SK-N-SH (cell line): ENCODE data around the gene HEG1. TPM values are rescaled to one million over a fixed set of nuclear protein-coding genes. Genes with fewer than 3 reads are reported as not detected.
A peak's percentile ranks its signal among the peaks of the same experiment; 100 is the strongest.

Experiments used
- CTCF ChIA-PET: fragments of 300-600, 350-600 bp; formaldehyde crosslinking; extraction: SDS; loops from one replicate; lab custom pipeline; 2021; lab: Yijun Ruan, JAX
- POLR2A ChIA-PET: fragments of 350-600 bp; sonication (Branson Sonifier 250); formaldehyde crosslinking; extraction: SDS; loops from one replicate; lab custom pipeline; 2020; ENCODE audit warnings: antibody characterized with exemption, inconsistent platforms; lab: Yijun Ruan, JAX
- DNase-seq: peaks from one replicate; pipeline ENCODE4 v3.0.0; 2012
- H2AFZ ChIP-seq: fragments of 200-600 bp; sonication (generic); 2 replicates; pipeline ENCODE4 v1.8.1; 2016; ENCODE audit warnings: antibody characterized with exemption, mild to moderate bottlenecking, low read depth
- H3F3A ChIP-seq: fragments of 200-600 bp; sonication (generic); replicated peaks from 2 replicates; pipeline ENCODE3; 2016; ENCODE audit warnings: antibody characterized with exemption, mild to moderate bottlenecking; ENCODE audit not compliant: insufficient read depth
- H3K27ac ChIP-seq, 2 experiments: fragments of 200-500 bp in 1 of 2; fragments of 200-600 bp in 1 of 2; sonication (Bioruptor generic) in 1 of 2; sonication (generic), shearing (Covaris generic) in 1 of 2; 2 replicates each; pipeline versions ENCODE4 v1.5.1 to v1.6.1; 2014 to 2016; ENCODE audit warnings: low read depth in 2 of 2, inconsistent platforms in 1 of 2, low read length in 1 of 2, mild to moderate bottlenecking in 1 of 2, mixed read lengths in 1 of 2
- H3K27me3 ChIP-seq: fragments of 200-600 bp; sonication (generic), shearing (Covaris generic); 2 replicates; pipeline ENCODE4 v1.6.1; 2016; ENCODE audit warnings: mixed run types; ENCODE audit not compliant: insufficient read depth
- H3K36me3 ChIP-seq, 2 experiments: fragments of 200-500 bp in 1 of 2; fragments of 200-600 bp in 1 of 2; sonication (Bioruptor generic) in 1 of 2; sonication (generic) in 1 of 2; replicated peaks in 1 of 2; 2 replicates each; pipeline versions ENCODE3 to v1.5.1; 2014 to 2016; ENCODE audit warnings: low read length in 1 of 2, mild to moderate bottlenecking in 1 of 2; ENCODE audit not compliant: insufficient read depth in 2 of 2, control insufficient read depth in 1 of 2
- H3K4me1 ChIP-seq, 2 experiments: fragments of 200-500 bp in 1 of 2; fragments of 200-600 bp in 1 of 2; sonication (Bioruptor generic) in 1 of 2; sonication (generic), shearing (Covaris generic) in 1 of 2; 2 replicates each; pipeline versions ENCODE4 v1.5.1 to v1.6.1; 2014 to 2016; ENCODE audit warnings: low read depth in 1 of 2, low read length in 1 of 2, mixed run types in 1 of 2; ENCODE audit not compliant: insufficient read depth in 2 of 2, control insufficient read depth in 1 of 2
- H3K4me2 ChIP-seq: fragments of 200-600 bp; sonication (generic), shearing (Covaris generic); 2 replicates; pipeline ENCODE4 v1.6.1; 2017; ENCODE audit warnings: mixed run types
- H3K4me3 ChIP-seq, 2 experiments: fragments of 200-500 bp in 1 of 2; fragments of 200-600 bp in 1 of 2; sonication (Bioruptor generic) in 1 of 2; sonication (generic), shearing (Covaris generic) in 1 of 2; 2 replicates each; pipeline versions ENCODE4 v1.5.1 to v1.8.1; 2014 to 2016; ENCODE audit warnings: low read depth in 2 of 2, inconsistent platforms in 1 of 2, low read length in 1 of 2, mild to moderate bottlenecking in 1 of 2, mixed read lengths in 1 of 2, moderate library complexity in 1 of 2
- H3K79me2 ChIP-seq: fragments of 200-600 bp; sonication (generic); 2 replicates; pipeline ENCODE4 v1.8.1; 2017; ENCODE audit warnings: mild to moderate bottlenecking; ENCODE audit not compliant: insufficient read depth
- H3K9ac ChIP-seq: fragments of 200-600 bp; sonication (generic); 2 replicates; pipeline ENCODE4 v1.6.1; 2017; ENCODE audit warnings: mixed run types
- H3K9me2 ChIP-seq: fragments of 200-600 bp; sonication (generic); 2 replicates; pipeline ENCODE4 v1.6.1; 2017; ENCODE audit warnings: mixed run types
- H3K9me3 ChIP-seq: fragments of 200-600 bp; sonication (generic); 2 replicates; pipeline ENCODE4 v1.6.1; 2017; ENCODE audit warnings: mixed run types, mild to moderate bottlenecking, moderate library complexity
- H4K20me1 ChIP-seq: fragments of 200-600 bp; sonication (generic); 2 replicates; pipeline ENCODE4 v1.6.1; 2017; ENCODE audit warnings: mild to moderate bottlenecking, mixed run types; ENCODE audit not compliant: insufficient read depth
- EP300 ChIP-seq, 2 experiments: IDR thresholded peaks; 2 replicates each; pipeline versions ENCODE4 v1.4.0 to v1.6.1; 2012; ENCODE audit warnings: borderline replicate concordance in 1 of 2, low read depth in 1 of 2, low read length in 1 of 2
- FOSL2 ChIP-seq: IDR thresholded peaks from 2 replicates; pipeline ENCODE4 v1.4.0; 2012; ENCODE audit warnings: low read depth, mild to moderate bottlenecking, moderate library complexity, borderline replicate concordance
- FOXM1 ChIP-seq: IDR thresholded peaks from 2 replicates; pipeline ENCODE4 v1.4.0; 2012; ENCODE audit warnings: low read depth, mild to moderate bottlenecking
- GABPA ChIP-seq: IDR thresholded peaks from 2 replicates; pipeline ENCODE4 v1.4.0; 2012; ENCODE audit warnings: low read depth, mild to moderate bottlenecking
- GATA2 ChIP-seq: sonication (generic); formaldehyde crosslinking; IDR thresholded peaks from 2 replicates; pipeline ENCODE4 v1.5.0; 2020; ENCODE audit warnings: mild to moderate bottlenecking, missing genetic modification reagents
- JUND ChIP-seq: IDR thresholded peaks from 2 replicates; pipeline ENCODE4 v1.4.0; 2012
- MAX ChIP-seq: IDR thresholded peaks from 2 replicates; pipeline ENCODE4 v1.4.0; 2012; ENCODE audit warnings: low read depth
- MEF2A ChIP-seq: IDR thresholded peaks from 2 replicates; pipeline ENCODE4 v1.4.0; 2012; ENCODE audit warnings: low read depth, borderline replicate concordance
- NFIC ChIP-seq: IDR thresholded peaks from 2 replicates; pipeline ENCODE4 v1.4.0; 2012; ENCODE audit warnings: borderline replicate concordance
- NRF1 ChIP-seq: IDR thresholded peaks from 2 replicates; pipeline ENCODE4 v1.6.1; 2012; ENCODE audit warnings: low read depth, mild to moderate bottlenecking, low read length
- POLR2AphosphoS5 ChIP-seq: IDR thresholded peaks from 2 replicates; pipeline ENCODE4 v1.6.1; 2012; ENCODE audit warnings: low read depth, low read length
- TAF1 ChIP-seq: IDR thresholded peaks from 2 replicates; pipeline ENCODE4 v1.6.1; 2012; ENCODE audit warnings: low read depth, mild to moderate bottlenecking, low read length, moderate library complexity, borderline replicate concordance
- TCF12 ChIP-seq: IDR thresholded peaks from 2 replicates; pipeline ENCODE4 v1.4.0; 2012
- USF1 ChIP-seq: IDR thresholded peaks from 2 replicates; pipeline ENCODE4 v1.4.0; 2012; ENCODE audit warnings: low read depth, borderline replicate concordance
- WGBS: methylation state at CpG from one replicate; pipeline ENCODE4 v1.1.6; 2017; ENCODE audit warnings: low lambda C conversion rate; 5-methylcytosine and 5-hydroxymethylcytosine counted together
- polyA plus RNA-seq, 3 experiments: library from polyadenylated mRNA; depleted of rRNA; stranded (reverse); fragments of >200 nt; gene quantifications; 2 replicates each; pipeline ENCODE4 v1.2.3, GENCODE V29; 2012

HEG1 gene
- polyA plus RNA-seq, 1 of the 3 experiments (the other 2 are of a cell fraction), result 27.7 TPM

- Histone ChIP-seq H3K4me1 (peaks cover 15 to 23% of the 10 kb centered on the region in 2 experiments), H4K20me1 (no peaks in the 10 kb centered on the region), H3K9me3 (no peaks in the 10 kb centered on the region), H3K27ac (no peak overlapping the region), H2AFZ (no peak overlapping the region), H3K9me2 (no peaks in the 10 kb centered on the region), H3K36me3 (no peaks in the 10 kb centered on the region), H3K79me2 (peaks cover 17% of the 10 kb centered on the region), H3K9ac (no peak overlapping the region), H3K4me3 (no peak overlapping the region), H3K27me3 (no peaks in the 10 kb centered on the region), H3K4me2 (no peak overlapping the region), H3F3A (peaks cover 27% of the 10 kb centered on the region)
- CTCF ChIA-PET, result no interaction called here
- POLR2A ChIA-PET, result no interaction called here
- 82% methylated on average over 3 of the region's 3 CpGs for WGBS
- DNase-seq, result no peak
- no peak for TF ChIP-seq NFIC
- peak; percentile 45; the same call in 1 of the 2 replicates for TF ChIP-seq USF1
- no peak for TF ChIP-seq POLR2AphosphoS5
- TF ChIP-seq GATA2 (CRISPR knock-in tag), result no peak
- TF ChIP-seq MEF2A, result no peak
Measured at GRCh38 chr3:125058959-125059358, 3.2 kb upstream of the HEG1 start.

- H3K27ac ChIP-seq, result no peak overlapping the region
- ChIA-PET CTCF (no interaction called here), POLR2A (no interaction called here)
- H3K9ac ChIP-seq, result no peak overlapping the region
- H3K36me3 ChIP-seq, result no peaks in the 10 kb centered on the region
- H3F3A ChIP-seq, result peaks cover 24% of the 10 kb centered on the region
- H3K9me2 ChIP-seq, result no peaks in the 10 kb centered on the region
- TF ChIP-seq MEF2A (no peak), USF1 (no peak)
- H3K4me2 ChIP-seq, result no peak overlapping the region
- 96% methylated on average over 2 of the region's 3 CpGs for WGBS
- no peak overlapping the region for H3K4me3 ChIP-seq
- peaks cover 21% of the 10 kb centered on the region for H3K79me2 ChIP-seq
- no peak overlapping the region for H2AFZ ChIP-seq
- no peaks in the 10 kb centered on the region for H3K27me3 ChIP-seq
- H3K9me3 ChIP-seq, result no peaks in the 10 kb centered on the region
- DNase-seq, result no peak
- H3K4me1 ChIP-seq, result peaks cover 19 to 24% of the 10 kb centered on the region in 2 experiments
- H4K20me1 ChIP-seq, result no peaks in the 10 kb centered on the region
Measured at GRCh38 chr3:125058529-125058928, 2.7 kb upstream of the HEG1 start.

GRCh38 chr3:125057186-125057850 is 1.5 kb upstream of the HEG1 start:
- TF ChIP-seq TAF1 (0 out of 2 replicates have a peak, but pooled peaks have one; percentile 32), FOSL2 (peak; percentile 97), NRF1 (no peak), EP300 (IDR thresholded peaks at IDR 0.05; ENCODE audit: borderline replicate concordance in 1 of 2, low read depth in 1 of 2, low read length in 1 of 2) (peak in 1 of 2 experiments; percentile 43; a peak in 1 of 4 replicates), TCF12 (peak; percentile 74), GABPA (no peak), POLR2AphosphoS5 (peak; percentile 46; the same call in 1 of the 2 replicates), FOXM1 (no peak), MAX (peak; percentile 29; the same call in 1 of the 2 replicates), NFIC (peak; percentile 78), JUND (peak; percentile 91)
- TF ChIP-seq, all 33 proteins: peak for 8
- Histone ChIP-seq H3K27me3 (no peaks in the 10 kb centered on the region), H4K20me1 (0 out of 2 replicates have a peak, but pooled peaks cover 7% of the 10 kb centered on the region), H2AFZ (no peak overlapping the region), H3K36me3 (no peaks in the 10 kb centered on the region), H3K4me2 (peak overlapping the region; percentile 74; the same call in 1 of the 2 replicates), H3K4me3 (no peak overlapping the region), H3K4me1 (peaks cover 21 to 29% of the 10 kb centered on the region in 2 experiments), H3K79me2 (peaks cover 29% of the 10 kb centered on the region), H3K9ac (no peak overlapping the region), H3F3A (peaks cover 27% of the 10 kb centered on the region), H3K9me3 (no peaks in the 10 kb centered on the region), H3K9me2 (no peaks in the 10 kb centered on the region), H3K27ac (peak overlapping the region in 1 of 2 experiments; percentile 66; a peak in 2 of 4 replicates)
- no peak for DNase-seq
- ChIA-PET CTCF (no interaction called here), POLR2A (no interaction called here)
- 56% methylated on average over 3 of the region's 3 CpGs for WGBS
